ENCODE data around the gene NPR3. TPM values are rescaled to one million over a fixed set of nuclear protein-coding genes. Genes with fewer than 3 reads are reported as not detected.
"Not testable (repeated sequence)": the region's sequence is repeated elsewhere in the genome, so short reads cannot be mapped to it uniquely, and the experiment has no call there.

NPR3 gene
- total RNA-seq, 1 experiment from 2014 or later = not detected

GRCh38 chr5:32803656-32804055 is 92.5 kb downstream of the NPR3 start:
- no peak overlapping the region for H2BK120ac ChIP-seq (ENCODE audit: low read depth, low read length, poor library complexity, severe bottlenecking)
- no CpG with 5 or more reads among the region's 3 CpGs for WGBS (ENCODE audit: extremely low coverage, insufficient read length, low lambda C conversion rate)
- TF ChIP-seq CTCF (conservative IDR thresholded peaks at IDR 0.05) = no peak
- no peaks in the 10 kb centered on the region for H3K4me1 ChIP-seq (ENCODE audit: insufficient read depth, low read length)
- no peak overlapping the region for H2BK5ac ChIP-seq (ENCODE audit: insufficient read length, low read length)
- H2BK12ac ChIP-seq (ENCODE audit: insufficient read length, low read depth, low read length) = no peak overlapping the region
- H3K27ac ChIP-seq (ENCODE audit: insufficient read length, low read depth, low read length) = no peak overlapping the region
- DNase-seq = no peak
- Mint-ChIP-seq H3K27me3 (ENCODE audit: low read depth) (no peaks in the 10 kb centered on the region; the same call in 1 of the 2 replicates), H3K36me3 (ENCODE audit: insufficient read depth in 1 of 3, low read depth in 3 of 3) (peaks cover 0 to 7% (median 5%) of the 10 kb centered on the region in 3 experiments; a peak in 5 of 7 replicates), H3K27ac (no peak overlapping the region), H3K4me3 (no peak overlapping the region), H3K9me3 (peaks cover 19 to 24% of the 10 kb centered on the region in 2 experiments), H3K4me1 (no peaks in the 10 kb centered on the region)
- no peak overlapping the region for H3K4me2 ChIP-seq (ENCODE audit: insufficient read depth, insufficient read length, low read length)
- H3K9me3 ChIP-seq (ENCODE audit: control insufficient read depth, low read depth, low read length) = no peaks in the 10 kb centered on the region
- no peak overlapping the region for H3K18ac ChIP-seq (ENCODE audit: insufficient read length, low read depth, low read length)
- no peaks in the 10 kb centered on the region for H4K20me1 ChIP-seq (ENCODE audit: control insufficient read depth, insufficient read depth, insufficient read length)
- no peak overlapping the region for H2BK20ac ChIP-seq (ENCODE audit: low read depth, low read length, poor library complexity, severe bottlenecking)
- H2AFZ ChIP-seq (ENCODE audit: low read length) = no peak overlapping the region
- no peak overlapping the region for H2AK5ac ChIP-seq (ENCODE audit: insufficient read length, low read length)
- no peak overlapping the region for H4K8ac ChIP-seq (replicated peaks; ENCODE audit: insufficient read length, low read depth, low read length)
- H3K27me3 ChIP-seq (ENCODE audit: insufficient read depth, low read length) = no peaks in the 10 kb centered on the region
- no peak overlapping the region for H2BK15ac ChIP-seq (ENCODE audit: low read depth, low read length)
- no peak overlapping the region for H3K23ac ChIP-seq (ENCODE audit: insufficient read length, low read depth, low read length)
- H3K79me1 ChIP-seq (ENCODE audit: insufficient read depth, low read depth, low read length, poor library complexity, severe bottlenecking) = no peaks in the 10 kb centered on the region
- H4K91ac ChIP-seq (ENCODE audit: insufficient read length, low read depth, low read length) = no peak overlapping the region
- no peak overlapping the region for H3K4ac ChIP-seq (ENCODE audit: low read depth, low read length)
- no peak overlapping the region for H3K9ac ChIP-seq (ENCODE audit: extremely low read depth, insufficient read length, low read length)
- H3K56ac ChIP-seq (ENCODE audit: insufficient read length, low read depth, low read length) = no peak overlapping the region
- H3K23me2 ChIP-seq (ENCODE audit: insufficient read length, low read depth, low read length, poor library complexity, severe bottlenecking) = no peaks in the 10 kb centered on the region
- H3T11ph ChIP-seq (ENCODE audit: low read length) = no peak overlapping the region
- no peaks in the 10 kb centered on the region for H3K79me2 ChIP-seq (ENCODE audit: insufficient read depth, low read length)
- no peak overlapping the region for H4K5ac ChIP-seq (ENCODE audit: insufficient read length, low read depth, low read length)
- no peak overlapping the region for H3K14ac ChIP-seq (ENCODE audit: insufficient read depth, low read length)

- H3K36me3 Mint-ChIP-seq (ENCODE audit: insufficient read depth in 1 of 3, low read depth in 3 of 3); H3K23me2 ChIP-seq (ENCODE audit: insufficient read length, low read depth, low read length, poor library complexity, severe bottlenecking); H3K27me3 Mint-ChIP-seq (ENCODE audit: low read depth); H3K4me2 ChIP-seq (ENCODE audit: insufficient read depth, insufficient read length, low read length); H3K4me3 Mint-ChIP-seq; H3K4me1 Mint-ChIP-seq; H3K4ac ChIP-seq (ENCODE audit: low read depth, low read length); H4K8ac ChIP-seq (replicated peaks; ENCODE audit: insufficient read length, low read depth, low read length); H2AFZ ChIP-seq (ENCODE audit: low read length); H4K5ac ChIP-seq (ENCODE audit: insufficient read length, low read depth, low read length); H4K91ac ChIP-seq (ENCODE audit: insufficient read length, low read depth, low read length); H3K9ac ChIP-seq (ENCODE audit: extremely low read depth, insufficient read length, low read length); H2BK20ac ChIP-seq (ENCODE audit: low read depth, low read length, poor library complexity, severe bottlenecking); H3K27me3 ChIP-seq (ENCODE audit: insufficient read depth, low read length); H3K56ac ChIP-seq (ENCODE audit: insufficient read length, low read depth, low read length); H4K20me1 ChIP-seq (ENCODE audit: control insufficient read depth, insufficient read depth, insufficient read length); H3K14ac ChIP-seq (ENCODE audit: insufficient read depth, low read length); H3K9me3 ChIP-seq (ENCODE audit: control insufficient read depth, low read depth, low read length); H3K23ac ChIP-seq (ENCODE audit: insufficient read length, low read depth, low read length); H3K27ac ChIP-seq (ENCODE audit: insufficient read length, low read depth, low read length); DNase-seq; H2AK5ac ChIP-seq (ENCODE audit: insufficient read length, low read length); H2BK12ac ChIP-seq (ENCODE audit: insufficient read length, low read depth, low read length); H2BK120ac ChIP-seq (ENCODE audit: low read depth, low read length, poor library complexity, severe bottlenecking); H3K18ac ChIP-seq (ENCODE audit: insufficient read length, low read depth, low read length); H3K27ac Mint-ChIP-seq; H3K79me2 ChIP-seq (ENCODE audit: insufficient read depth, low read length); H3T11ph ChIP-seq (ENCODE audit: low read length); H2BK15ac ChIP-seq (ENCODE audit: low read depth, low read length); H2BK5ac ChIP-seq (ENCODE audit: insufficient read length, low read length); H3K4me1 ChIP-seq (ENCODE audit: insufficient read depth, low read length); H3K79me1 ChIP-seq (ENCODE audit: insufficient read depth, low read depth, low read length, poor library complexity, severe bottlenecking): not testable (repeated sequence)
- no CpG with 5 or more reads among the region's 1 CpG for WGBS (ENCODE audit: extremely low coverage, insufficient read length, low lambda C conversion rate)
- peaks cover 12% of the 10 kb centered on the region in 2 experiments; a peak in 4 of 5 replicates for H3K9me3 Mint-ChIP-seq
These were observed 94.3 kb downstream of the NPR3 start for GRCh38 chr5:32805462-32805861.

Measured in H9 (cell line).